Stimulated activated CD8-positive, alpha-beta memory T cell treated with anti-CD3 and anti-CD28 coated beads, Interleukin-15, amount 100 ng/mL, for 4 hours (primary cell): ENCODE results near the gene AGRN.
A peak's percentile ranks its signal among the peaks of the same experiment; 100 is the strongest.
"Not testable (repeated sequence)": the region's sequence is repeated elsewhere in the genome, so short reads cannot be mapped to it uniquely, and the experiment has no call there.

Source experiments
- DNase-seq, 2 donors: peaks; one replicate each; pipeline ENCODE4 v3.0.0-alpha.2; 2020; ENCODE audit warnings: low read depth in 2 of 2

Gene AGRN

GRCh38 chr1:1067284-1067859 lies 47.5 kb downstream of the AGRN start:
- DNase-seq, result no peak

GRCh38 chr1:1067860-1068516 lies 48.1 kb downstream of the AGRN start:
- DNase-seq, result no peak

GRCh38 chr1:1068517-1069055 lies 48.7 kb downstream of the AGRN start:
- no peak for DNase-seq

- DNase-seq, result peak; percentile 68 to 74
These were observed 49.3 kb downstream of the AGRN start for GRCh38 chr1:1069056-1069710.

- no peak for DNase-seq
These were observed 50.1 kb downstream of the AGRN start for GRCh38 chr1:1069711-1070676.

- DNase-seq, result no peak
These were observed 51.8 kb downstream of the AGRN start for GRCh38 chr1:1071486-1072298.

- DNase-seq, result no peak
These were observed 52.5 kb downstream of the AGRN start for GRCh38 chr1:1072299-1072848.

GRCh38 chr1:1072849-1073742 lies 53.2 kb downstream of the AGRN start:
- no peak for DNase-seq

- no peak for DNase-seq
These were observed 54.0 kb downstream of the AGRN start, which contains the start of gene RNF223 for GRCh38 chr1:1073743-1074587. TSS of gene RNF223 (minus strand) at chr1:1074306. CDS start at chr1:1072566, 1,740 bp downstream.

GRCh38 chr1:1074631-1075147 lies 54.8 kb downstream of the AGRN start:
- DNase-seq, result no peak

GRCh38 chr1:1075148-1075935 lies 55.4 kb downstream of the AGRN start:
- DNase-seq, result no peak

GRCh38 chr1:1077396-1077795 lies 57.5 kb downstream of the AGRN start:
- DNase-seq, result not testable (repeated sequence)

- DNase-seq, result no peak
These were observed 59.6 kb downstream of the AGRN start for GRCh38 chr1:1079408-1080121.

- DNase-seq, result no peak
These were observed 60.3 kb downstream of the AGRN start for GRCh38 chr1:1080122-1080757.

GRCh38 chr1:1080951-1081310 lies 61.0 kb downstream of the AGRN start:
- DNase-seq, result no peak
